WTC11 (cell line): ENCODE measurements around the gene CLTCL1. TPM values are rescaled to one million over a fixed set of nuclear protein-coding genes. Genes with fewer than 3 reads are reported as not detected.
A peak's percentile ranks its signal among the peaks of the same experiment; 100 is the strongest.
"Not testable (repeated sequence)": the region's sequence is repeated elsewhere in the genome, so short reads cannot be mapped to it uniquely, and the experiment has no call there.

Experiments used
- ATAC-seq: fragments of 200-7000 bp; cut with Tn5 transposase; 2 replicates; pipeline ENCODE4 v1.10.0; 2021; ENCODE audit warnings: mild to moderate bottlenecking, moderate library complexity
- CTCF ChIA-PET: fragments of 300-600 bp; sonication (Branson Sonifier 250); formaldehyde crosslinking; loops from one replicate; lab custom pipeline; 2021; ENCODE audit warnings: antibody characterized with exemption; lab: Charles Lee
- POLR2A ChIA-PET: fragments of 350-600 bp; sonication (Branson Sonifier 250); formaldehyde crosslinking; loops from one replicate; lab custom pipeline; 2021; ENCODE audit warnings: antibody characterized with exemption; lab: Charles Lee
- DNase-seq: peaks from one replicate; pipeline ENCODE4 v3.0.0; 2021; ENCODE audit warnings: low spot score
- H3K27ac Mint-ChIP-seq: 2 replicates; pipeline ENCODE4 v1.8.0; 2021; ENCODE audit warnings: mixed read lengths
- H3K27me3 Mint-ChIP-seq: 2 replicates; pipeline ENCODE4 v1.8.0; 2021; ENCODE audit warnings: low read depth, mild to moderate bottlenecking, moderate library complexity, mixed read lengths
- H3K36me3 Mint-ChIP-seq: 2 replicates; pipeline ENCODE4 v1.8.0; 2021; ENCODE audit warnings: mixed read lengths
- H3K4me1 Mint-ChIP-seq: 2 replicates; pipeline ENCODE4 v1.8.0; 2022; ENCODE audit warnings: mixed read lengths
- H3K4me3 Mint-ChIP-seq: 2 replicates; pipeline ENCODE4 v1.8.0; 2021; ENCODE audit warnings: mild to moderate bottlenecking, moderate library complexity, mixed read lengths
- H3K9me3 Mint-ChIP-seq: 2 replicates; pipeline ENCODE4 v1.8.0; 2021; ENCODE audit warnings: mixed read lengths
- CREM ChIP-seq: sonication (generic); formaldehyde crosslinking; IDR thresholded peaks from 2 replicates; pipeline ENCODE4 v1.8.1; 2022; ENCODE audit warnings: mild to moderate bottlenecking, missing genetic modification reagents, moderate library complexity
- ESRRA ChIP-seq: sonication (generic); formaldehyde crosslinking; IDR thresholded peaks from 2 replicates; pipeline ENCODE4 v1.8.1; 2022; ENCODE audit warnings: mild to moderate bottlenecking, missing genetic modification reagents, borderline replicate concordance
- ETV6 ChIP-seq: sonication (generic); formaldehyde crosslinking; IDR thresholded peaks from 2 replicates; pipeline ENCODE4 v1.8.1; 2022; ENCODE audit warnings: mild to moderate bottlenecking, missing genetic modification reagents
- GRHL2 ChIP-seq: fragments of 250-450 bp; sonication (Bioruptor Pico); IDR thresholded peaks from 2 replicates; pipeline ENCODE4 v1.8.0; 2022; ENCODE audit warnings: mild to moderate bottlenecking, moderate library complexity; ENCODE audit not compliant: insufficient replicate concordance, severe bottlenecking
- HMGA2 ChIP-seq: fragments of 250-450 bp; sonication (Bioruptor Pico); IDR thresholded peaks from 2 replicates; pipeline ENCODE4 v1.4.0; 2021; ENCODE audit warnings: mild to moderate bottlenecking, moderate library complexity
- IRF2 ChIP-seq: sonication (generic); formaldehyde crosslinking; IDR thresholded peaks from 2 replicates; pipeline ENCODE4 v1.8.0; 2022; ENCODE audit warnings: low read depth, missing genetic modification reagents, borderline replicate concordance
- NR1H2 ChIP-seq: sonication (generic); formaldehyde crosslinking; IDR thresholded peaks from 2 replicates; pipeline ENCODE4 v1.9.0; 2021; ENCODE audit warnings: mild to moderate bottlenecking, moderate library complexity, missing genetic modification reagents
- OVOL2 ChIP-seq: fragments of 250-450 bp; sonication (Bioruptor Pico); IDR thresholded peaks from 2 replicates; pipeline ENCODE4 v1.9.0; 2021; ENCODE audit warnings: mild to moderate bottlenecking, borderline replicate concordance
- RORB ChIP-seq: fragments of 250-450 bp; sonication (Bioruptor Pico); IDR thresholded peaks from 2 replicates; pipeline ENCODE4 v1.9.0; 2021; ENCODE audit warnings: mild to moderate bottlenecking
- ZNF138 ChIP-seq: sonication (generic); formaldehyde crosslinking; conservative IDR thresholded peaks from 2 replicates; pipeline ENCODE4 v1.8.1; 2022; ENCODE audit warnings: mild to moderate bottlenecking, moderate library complexity, missing genetic modification reagents
- ZNF219 ChIP-seq: sonication (generic); formaldehyde crosslinking; IDR thresholded peaks from 2 replicates; pipeline ENCODE4 v1.8.0; 2023; ENCODE audit warnings: missing genetic modification reagents, mild to moderate bottlenecking, borderline replicate concordance
- ZNF671 ChIP-seq: fragments of 250-450 bp; sonication (Bioruptor Pico); IDR thresholded peaks from 2 replicates; pipeline ENCODE4 v1.8.0; 2021; ENCODE audit warnings: mild to moderate bottlenecking
- total RNA-seq: library from RNA; stranded (reverse); gene quantifications from 3 replicates; pipeline ENCODE4 v1.2.3, GENCODE V29; 2021
- TF ChIP-seq, protein P1 (sequence below): sonication (generic); formaldehyde crosslinking; IDR thresholded peaks from 2 replicates; pipeline ENCODE4 v1.8.0; 2023; ENCODE audit warnings: missing genetic modification reagents
- TF ChIP-seq, protein P2 (sequence below): sonication (generic); formaldehyde crosslinking; IDR thresholded peaks from 2 replicates; pipeline ENCODE4 v1.8.1; 2022; ENCODE audit warnings: mild to moderate bottlenecking, moderate library complexity, missing genetic modification reagents
- TF ChIP-seq, protein P3 (sequence below): fragments of 250-450 bp; sonication (Bioruptor Pico); IDR thresholded peaks from 2 replicates; pipeline ENCODE4 v1.9.0; 2021; ENCODE audit warnings: mild to moderate bottlenecking
- TF ChIP-seq, protein P4 (sequence below): fragments of 250-450 bp; sonication (Bioruptor Pico); conservative IDR thresholded peaks from 2 replicates; pipeline ENCODE4 v1.9.0; 2021; ENCODE audit warnings: mild to moderate bottlenecking
- TF ChIP-seq, protein P5 (sequence below): fragments of 250-450 bp; sonication (Bioruptor Pico); IDR thresholded peaks from 2 replicates; pipeline ENCODE4 v1.9.0; 2021; ENCODE audit warnings: mild to moderate bottlenecking
- TF ChIP-seq, protein P6 (sequence below): sonication (generic); formaldehyde crosslinking; IDR thresholded peaks from 2 replicates; pipeline ENCODE4 v1.8.1; 2023; ENCODE audit warnings: mild to moderate bottlenecking, moderate library complexity, missing genetic modification reagents

The CLTCL1 gene
- total RNA-seq, 1 experiment from 2014 or later, result 15.5 TPM

DNA sequence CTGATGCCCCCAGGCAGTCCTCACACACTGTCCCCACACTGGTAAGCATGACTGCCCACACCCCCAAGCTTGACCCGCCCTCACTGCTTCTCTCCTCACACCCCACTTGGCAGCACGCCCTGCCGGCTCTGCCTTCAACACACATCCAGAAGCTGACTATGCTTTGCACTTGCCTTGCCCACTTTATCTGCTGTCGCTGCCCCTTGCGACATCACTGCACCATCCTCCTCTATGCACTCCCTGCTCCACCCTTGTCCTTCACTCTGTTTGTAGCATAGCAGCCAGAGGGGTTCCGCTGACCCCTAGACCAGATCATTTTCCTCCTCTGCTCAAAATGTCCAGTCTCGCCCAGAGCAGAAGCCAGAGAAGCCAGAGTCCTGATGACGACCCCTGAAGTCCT is 87.7 kb downstream of the CLTCL1 start:
- ATAC-seq, result no peak
- peak overlapping the region; percentile 25; the same call in 1 of the 2 replicates for H3K27ac Mint-ChIP-seq
- H3K36me3 Mint-ChIP-seq, result peaks cover 13% of the 10 kb centered on the region; the same call in 1 of the 2 replicates

DNA sequence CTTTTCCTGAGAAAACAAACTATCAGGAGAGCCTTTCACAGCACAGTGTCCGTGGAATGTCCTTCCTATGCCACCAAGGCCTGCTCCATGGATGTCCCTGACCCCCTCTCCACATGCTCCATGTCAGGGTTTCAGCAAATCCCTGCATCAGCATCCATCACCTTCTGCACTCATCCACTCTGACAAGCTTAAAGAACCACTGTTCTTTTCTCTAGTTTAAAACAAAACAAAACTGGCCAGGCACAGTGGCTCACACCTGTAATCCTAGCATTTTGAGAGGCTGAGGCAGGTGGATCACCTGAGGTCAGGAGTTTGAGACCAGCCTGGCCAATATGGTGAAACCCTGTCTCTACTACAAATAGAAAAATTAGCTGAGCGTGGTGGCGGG is 88.7 kb downstream of the CLTCL1 start:
- POLR2A ChIA-PET, CTCF ChIA-PET, H3K9me3 Mint-ChIP-seq, DNase-seq, H3K4me1 Mint-ChIP-seq, H3K4me3 Mint-ChIP-seq, H3K27ac Mint-ChIP-seq, ATAC-seq, H3K27me3 Mint-ChIP-seq: not testable (repeated sequence)
- peaks cover 12% of the 10 kb centered on the region; the same call in 1 of the 2 replicates for H3K36me3 Mint-ChIP-seq

More for the DNA sequence above, 87.7 kb downstream of the CLTCL1 start:
- ChIA-PET CTCF (no interaction called here), POLR2A (no interaction called here)
- TF ChIP-seq, protein P1, sequence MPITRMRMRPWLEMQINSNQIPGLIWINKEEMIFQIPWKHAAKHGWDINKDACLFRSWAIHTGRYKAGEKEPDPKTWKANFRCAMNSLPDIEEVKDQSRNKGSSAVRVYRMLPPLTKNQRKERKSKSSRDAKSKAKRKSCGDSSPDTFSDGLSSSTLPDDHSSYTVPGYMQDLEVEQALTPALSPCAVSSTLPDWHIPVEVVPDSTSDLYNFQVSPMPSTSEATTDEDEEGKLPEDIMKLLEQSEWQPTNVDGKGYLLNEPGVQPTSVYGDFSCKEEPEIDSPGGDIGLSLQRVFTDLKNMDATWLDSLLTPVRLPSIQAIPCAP (CRISPR knock-in tag), result no peak
- TF ChIP-seq IRF2 (CRISPR knock-in tag), result no peak
- no peak for TF ChIP-seq HMGA2 (CRISPR knock-in tag)
- no peak for TF ChIP-seq ZNF138 (CRISPR knock-in tag)
- TF ChIP-seq, protein P2, sequence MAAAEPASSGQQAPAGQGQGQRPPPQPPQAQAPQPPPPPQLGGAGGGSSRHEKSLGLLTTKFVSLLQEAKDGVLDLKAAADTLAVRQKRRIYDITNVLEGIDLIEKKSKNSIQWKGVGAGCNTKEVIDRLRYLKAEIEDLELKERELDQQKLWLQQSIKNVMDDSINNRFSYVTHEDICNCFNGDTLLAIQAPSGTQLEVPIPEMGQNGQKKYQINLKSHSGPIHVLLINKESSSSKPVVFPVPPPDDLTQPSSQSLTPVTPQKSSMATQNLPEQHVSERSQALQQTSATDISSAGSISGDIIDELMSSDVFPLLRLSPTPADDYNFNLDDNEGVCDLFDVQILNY (CRISPR knock-in tag), result no peak
- no peak for TF ChIP-seq ZNF219 (CRISPR knock-in tag)
- TF ChIP-seq, protein P3, sequence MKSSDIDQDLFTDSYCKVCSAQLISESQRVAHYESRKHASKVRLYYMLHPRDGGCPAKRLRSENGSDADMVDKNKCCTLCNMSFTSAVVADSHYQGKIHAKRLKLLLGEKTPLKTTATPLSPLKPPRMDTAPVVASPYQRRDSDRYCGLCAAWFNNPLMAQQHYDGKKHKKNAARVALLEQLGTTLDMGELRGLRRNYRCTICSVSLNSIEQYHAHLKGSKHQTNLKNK (CRISPR knock-in tag), result no peak
- no peak for TF ChIP-seq ETV6 (CRISPR knock-in tag)
- no peak for TF ChIP-seq GRHL2 (CRISPR knock-in tag)
- TF ChIP-seq, protein P4, sequence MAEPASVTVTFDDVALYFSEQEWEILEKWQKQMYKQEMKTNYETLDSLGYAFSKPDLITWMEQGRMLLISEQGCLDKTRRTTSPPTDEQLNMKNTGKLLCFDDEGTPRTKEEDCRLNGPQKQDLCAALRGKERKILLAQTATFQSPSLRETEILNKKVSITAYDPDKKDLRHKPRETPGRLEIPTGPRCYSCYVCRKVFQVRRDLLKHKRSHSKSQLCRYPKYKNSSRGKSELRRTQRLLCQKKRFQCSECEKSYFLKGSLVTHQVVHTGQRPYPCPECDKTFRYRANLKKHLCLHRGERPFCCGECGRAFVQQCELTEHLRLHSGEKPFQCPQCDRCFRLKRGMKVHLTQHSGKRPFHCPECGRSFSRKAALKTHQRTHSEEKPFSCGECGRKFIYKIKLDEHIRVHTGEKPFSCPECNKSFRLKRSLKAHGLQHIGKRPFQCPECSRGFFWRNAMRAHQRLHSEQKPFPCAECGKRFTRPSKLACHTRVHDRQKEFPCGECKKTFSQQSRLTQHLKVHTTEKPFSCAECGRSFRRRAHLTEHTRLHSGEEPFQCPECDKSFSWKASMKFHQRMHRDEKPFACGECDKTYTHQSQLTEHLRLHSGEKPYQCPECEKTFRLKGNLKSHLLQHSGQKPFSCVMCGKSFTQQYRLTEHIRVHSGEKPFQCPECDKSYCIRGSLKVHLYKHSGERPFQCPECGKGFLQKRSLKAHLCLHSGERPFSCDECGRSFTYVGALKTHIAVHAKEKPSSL, result no peak
- TF ChIP-seq OVOL2 (CRISPR knock-in tag), result no peak
- TF ChIP-seq, protein P5, sequence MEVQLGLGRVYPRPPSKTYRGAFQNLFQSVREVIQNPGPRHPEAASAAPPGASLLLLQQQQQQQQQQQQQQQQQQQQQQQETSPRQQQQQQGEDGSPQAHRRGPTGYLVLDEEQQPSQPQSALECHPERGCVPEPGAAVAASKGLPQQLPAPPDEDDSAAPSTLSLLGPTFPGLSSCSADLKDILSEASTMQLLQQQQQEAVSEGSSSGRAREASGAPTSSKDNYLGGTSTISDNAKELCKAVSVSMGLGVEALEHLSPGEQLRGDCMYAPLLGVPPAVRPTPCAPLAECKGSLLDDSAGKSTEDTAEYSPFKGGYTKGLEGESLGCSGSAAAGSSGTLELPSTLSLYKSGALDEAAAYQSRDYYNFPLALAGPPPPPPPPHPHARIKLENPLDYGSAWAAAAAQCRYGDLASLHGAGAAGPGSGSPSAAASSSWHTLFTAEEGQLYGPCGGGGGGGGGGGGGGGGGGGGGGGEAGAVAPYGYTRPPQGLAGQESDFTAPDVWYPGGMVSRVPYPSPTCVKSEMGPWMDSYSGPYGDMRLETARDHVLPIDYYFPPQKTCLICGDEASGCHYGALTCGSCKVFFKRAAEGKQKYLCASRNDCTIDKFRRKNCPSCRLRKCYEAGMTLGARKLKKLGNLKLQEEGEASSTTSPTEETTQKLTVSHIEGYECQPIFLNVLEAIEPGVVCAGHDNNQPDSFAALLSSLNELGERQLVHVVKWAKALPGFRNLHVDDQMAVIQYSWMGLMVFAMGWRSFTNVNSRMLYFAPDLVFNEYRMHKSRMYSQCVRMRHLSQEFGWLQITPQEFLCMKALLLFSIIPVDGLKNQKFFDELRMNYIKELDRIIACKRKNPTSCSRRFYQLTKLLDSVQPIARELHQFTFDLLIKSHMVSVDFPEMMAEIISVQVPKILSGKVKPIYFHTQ (CRISPR knock-in tag), result no peak
- TF ChIP-seq ZNF671, result no peak
- TF ChIP-seq RORB, result no peak
- TF ChIP-seq, protein P6, sequence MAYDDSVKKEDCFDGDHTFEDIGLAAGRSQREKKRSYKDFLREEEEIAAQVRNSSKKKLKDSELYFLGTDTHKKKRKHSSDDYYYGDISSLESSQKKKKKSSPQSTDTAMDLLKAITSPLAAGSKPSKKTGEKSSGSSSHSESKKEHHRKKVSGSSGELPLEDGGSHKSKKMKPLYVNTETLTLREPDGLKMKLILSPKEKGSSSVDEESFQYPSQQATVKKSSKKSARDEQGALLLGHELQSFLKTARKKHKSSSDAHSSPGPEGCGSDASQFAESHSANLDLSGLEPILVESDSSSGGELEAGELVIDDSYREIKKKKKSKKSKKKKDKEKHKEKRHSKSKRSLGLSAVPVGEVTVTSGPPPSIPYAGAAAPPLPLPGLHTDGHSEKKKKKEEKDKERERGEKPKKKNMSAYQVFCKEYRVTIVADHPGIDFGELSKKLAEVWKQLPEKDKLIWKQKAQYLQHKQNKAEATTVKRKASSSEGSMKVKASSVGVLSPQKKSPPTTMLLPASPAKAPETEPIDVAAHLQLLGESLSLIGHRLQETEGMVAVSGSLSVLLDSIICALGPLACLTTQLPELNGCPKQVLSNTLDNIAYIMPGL (CRISPR knock-in tag), result no peak
- TF ChIP-seq CREM, result no peak
- TF ChIP-seq NR1H2 (CRISPR knock-in tag), result no peak
- TF ChIP-seq ESRRA (CRISPR knock-in tag), result no peak
- Mint-ChIP-seq H3K4me3 (no peak overlapping the region), H3K27me3 (no peaks in the 10 kb centered on the region), H3K9me3 (peaks cover 5% of the 10 kb centered on the region), H3K4me1 (0 out of 2 replicates have a peak, but pooled peaks cover 2% of the 10 kb centered on the region)
- no peak for DNase-seq
